KBM-7 (cell line): ENCODE measurements around the gene ATF7.

ENCODE experiments used
- DNase-seq: peaks from one replicate; pipeline ENCODE4 v3.0.0-alpha.2; 2015
- in situ Hi-C: fragments of 300-500 bp; cut with MboI; formaldehyde crosslinking; loops from 2 replicates; pipeline ENCODE4 v1.14.3; 2020; ENCODE audit warnings: low sequenced_read_pairs, low pct_unique_long_range_greater_than_20kb, mixed read lengths

ATF7 gene

GRCh38 chr12:53479331-53479730 is 146.9 kb downstream of the ATF7 start:
- DNase-seq = no peak
- in situ Hi-C loops = no loop called here

GRCh38 chr12:53478865-53479264 is 147.3 kb downstream of the ATF7 start:
- no peak for DNase-seq
- in situ Hi-C loops = no loop called here

- in situ Hi-C loops = no loop called here
- peak; percentile 65 for DNase-seq
Observed at GRCh38 chr12:53476769-53477209, 149.4 kb downstream of the ATF7 start.

- in situ Hi-C loops = no loop called here
- no peak for DNase-seq
Observed at GRCh38 chr12:53474819-53475218, 151.4 kb downstream of the ATF7 start.

- in situ Hi-C loops = no loop called here
- DNase-seq = no peak
Observed at GRCh38 chr12:53474077-53474476, 152.1 kb downstream of the ATF7 start.

- in situ Hi-C loops = no loop called here
- DNase-seq = no peak
Observed at GRCh38 chr12:53472056-53472582, 154.1 kb downstream of the ATF7 start.

- DNase-seq = no peak
- in situ Hi-C loops = no loop called here
Observed at GRCh38 chr12:53468282-53468681, 157.9 kb downstream of the ATF7 start.

GRCh38 chr12:53467880-53468279 is 158.3 kb downstream of the ATF7 start:
- DNase-seq = no peak
- in situ Hi-C loops = no loop called here

- in situ Hi-C loops = no loop called here
- DNase-seq = no peak
Observed at GRCh38 chr12:53467082-53467481, 159.1 kb downstream of the ATF7 start.

GRCh38 chr12:53466640-53467039 is 159.5 kb downstream of the ATF7 start:
- no peak for DNase-seq
- in situ Hi-C loops = no loop called here

GRCh38 chr12:53465679-53466078 is 160.5 kb downstream of the ATF7 start:
- no peak for DNase-seq
- in situ Hi-C loops = no loop called here

- in situ Hi-C loops = no loop called here
- no peak for DNase-seq
Observed at GRCh38 chr12:53464685-53465418, 161.3 kb downstream of the ATF7 start.

- in situ Hi-C loops = no loop called here
- DNase-seq = no peak
Observed at GRCh38 chr12:53463802-53464560, 162.2 kb downstream of the ATF7 start.

- DNase-seq = no peak
- in situ Hi-C loops = no loop called here
Observed at GRCh38 chr12:53462935-53463334, 163.2 kb downstream of the ATF7 start.

- no peak for DNase-seq
- in situ Hi-C loops = no loop called here
Observed at GRCh38 chr12:53461591-53461990, 164.6 kb downstream of the ATF7 start.

- in situ Hi-C loops = no loop called here
- no peak for DNase-seq
Observed at GRCh38 chr12:53461059-53461458, 165.1 kb downstream of the ATF7 start.

GRCh38 chr12:53459097-53459496 is 167.1 kb downstream of the ATF7 start:
- in situ Hi-C loops = no loop called here
- DNase-seq = no peak
